IgD-negative memory B cell (primary cell): Measurements from ENCODE around the gene CNTNAP4. TPM values are rescaled to one million over a fixed set of nuclear protein-coding genes. Genes with fewer than 3 reads are reported as not detected.

Experiments used
- H3K27ac Mint-ChIP-seq, 3 donors: one replicate each; pipeline ENCODE4 v1.8.0; 2020 to 2022; ENCODE audit warnings: mild to moderate bottlenecking in 3 of 3, mixed read lengths in 3 of 3, moderate library complexity in 1 of 3
- H3K27me3 Mint-ChIP-seq: one replicate; pipeline ENCODE4 v1.8.0; 2021; ENCODE audit warnings: mixed read lengths
- H3K36me3 Mint-ChIP-seq: one replicate; pipeline ENCODE4 v1.8.0; 2020; ENCODE audit warnings: mild to moderate bottlenecking, mixed read lengths
- H3K4me1 Mint-ChIP-seq, 3 donors: one replicate each; pipeline ENCODE4 v1.8.0; 2020 to 2022; ENCODE audit warnings: mixed read lengths in 3 of 3, mild to moderate bottlenecking in 1 of 3
- H3K4me3 Mint-ChIP-seq, 4 donors: one replicate each; pipeline ENCODE4 v1.8.0; 2020 to 2022; ENCODE audit warnings: mild to moderate bottlenecking in 4 of 4, mixed read lengths in 4 of 4, moderate library complexity in 3 of 4
- H3K9me3 Mint-ChIP-seq, 3 donors: one replicate each; pipeline ENCODE4 v1.8.0; 2020 to 2021; ENCODE audit warnings: mixed read lengths in 3 of 3, mild to moderate bottlenecking in 1 of 3
- polyA plus RNA-seq: library from polyadenylated mRNA; unstranded; fragments of 300-500 nt; fragmentation: Illumina TruSeq; gene quantifications from one replicate; pipeline ENCODE4 v1.2.3, GENCODE V29; 2021

The CNTNAP4 gene
- polyA plus RNA-seq, 1 donor from 2014 or later: not detected

GRCh38 chr16:76396977-76397376 lies 119.8 kb downstream of the CNTNAP4 start:
- H3K27me3 Mint-ChIP-seq: no peaks in the 10 kb centered on the region
- H3K4me1 Mint-ChIP-seq: no peaks in the 10 kb centered on the region
- peaks cover 0 to 4% (median 1%) of the 10 kb centered on the region in 3 donors for H3K9me3 Mint-ChIP-seq
- no peak overlapping the region for H3K4me3 Mint-ChIP-seq
- H3K36me3 Mint-ChIP-seq: no peaks in the 10 kb centered on the region
- H3K27ac Mint-ChIP-seq: no peak overlapping the region

- no peaks in the 10 kb centered on the region for H3K36me3 Mint-ChIP-seq
- no peaks in the 10 kb centered on the region for H3K27me3 Mint-ChIP-seq
- H3K4me3 Mint-ChIP-seq: no peak overlapping the region
- no peak overlapping the region for H3K27ac Mint-ChIP-seq
- peaks cover 0 to 5% (median 0%) of the 10 kb centered on the region in 3 donors for H3K9me3 Mint-ChIP-seq
- no peaks in the 10 kb centered on the region for H3K4me1 Mint-ChIP-seq
Measured at GRCh38 chr16:76409706-76410105, 132.5 kb downstream of the CNTNAP4 start.

DNA sequence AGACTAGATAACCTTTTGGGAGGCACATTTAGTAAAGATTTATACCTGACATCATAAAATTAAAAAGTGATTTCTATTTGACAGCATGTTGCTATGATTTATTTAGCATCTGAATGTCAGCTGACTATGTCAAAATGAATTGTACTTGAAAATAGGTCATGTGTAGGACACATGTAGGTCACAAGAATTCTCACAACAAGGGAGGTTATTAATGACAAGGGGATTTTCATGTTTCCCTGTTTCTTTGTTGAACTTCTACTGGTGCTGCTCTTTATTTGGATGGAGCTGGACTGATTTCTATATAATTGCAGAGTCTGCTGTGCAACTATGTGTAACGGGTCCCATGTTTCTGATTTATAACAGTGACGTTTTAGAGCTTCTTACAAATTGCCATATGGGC lies 144.4 kb downstream of the CNTNAP4 start:
- Mint-ChIP-seq H3K4me3 (no peak overlapping the region), H3K27me3 (no peaks in the 10 kb centered on the region), H3K9me3 (peaks cover 1 to 9% (median 8%) of the 10 kb centered on the region in 3 donors), H3K36me3 (no peaks in the 10 kb centered on the region), H3K4me1 (no peaks in the 10 kb centered on the region), H3K27ac (no peak overlapping the region)

GRCh38 chr16:76428858-76429257 lies 151.7 kb downstream of the CNTNAP4 start:
- H3K9me3 Mint-ChIP-seq: peaks cover 0 to 6% (median 3%) of the 10 kb centered on the region in 3 donors
- no peaks in the 10 kb centered on the region for H3K27me3 Mint-ChIP-seq
- H3K4me1 Mint-ChIP-seq: no peaks in the 10 kb centered on the region
- H3K27ac Mint-ChIP-seq: no peak overlapping the region
- H3K36me3 Mint-ChIP-seq: no peaks in the 10 kb centered on the region
- no peak overlapping the region for H3K4me3 Mint-ChIP-seq

DNA sequence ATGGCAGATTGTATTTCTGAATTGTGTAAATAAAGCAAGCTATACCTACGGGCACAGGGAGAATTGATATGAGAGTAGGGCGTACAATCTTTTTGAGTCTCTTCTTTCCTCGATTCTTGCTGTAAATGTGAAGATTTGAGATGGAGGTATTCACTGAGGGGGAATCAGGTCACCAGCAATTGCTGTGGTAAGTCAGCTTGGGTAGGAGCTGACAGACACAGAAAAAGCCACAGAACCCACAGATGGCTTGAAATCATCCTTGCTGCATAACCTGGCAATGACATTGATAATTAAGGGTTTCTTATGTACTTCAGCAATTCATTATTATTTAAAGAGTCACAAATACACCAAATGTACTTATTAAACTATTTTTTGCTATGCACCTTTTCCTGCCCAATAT lies 164.2 kb downstream of the CNTNAP4 start:
- Mint-ChIP-seq H3K27me3 (no peaks in the 10 kb centered on the region), H3K9me3 (peaks cover 0 to 2% (median 0%) of the 10 kb centered on the region in 3 donors), H3K36me3 (no peaks in the 10 kb centered on the region), H3K27ac (no peak overlapping the region), H3K4me3 (no peak overlapping the region), H3K4me1 (no peaks in the 10 kb centered on the region)

DNA sequence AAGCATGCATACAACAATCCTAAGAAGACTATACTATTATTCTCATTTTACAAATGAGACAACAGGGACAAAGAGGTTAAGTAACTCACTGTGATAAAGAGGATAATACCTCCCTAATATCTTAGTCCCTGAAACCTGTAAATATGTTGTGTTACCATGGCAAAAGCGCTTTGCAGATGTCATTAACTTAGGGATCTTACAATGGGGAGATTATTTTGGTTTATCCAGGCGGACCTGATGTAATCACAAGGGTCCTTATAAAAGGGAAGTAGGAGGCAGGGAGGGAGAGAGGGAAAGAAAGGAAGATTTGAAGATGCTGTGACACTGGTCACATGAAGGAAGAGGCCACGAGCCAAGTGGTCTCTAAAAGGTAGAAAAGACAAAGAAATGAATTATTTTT lies 164.7 kb downstream of the CNTNAP4 start:
- H3K4me1 Mint-ChIP-seq: no peaks in the 10 kb centered on the region
- no peak overlapping the region for H3K4me3 Mint-ChIP-seq
- no peaks in the 10 kb centered on the region for H3K27me3 Mint-ChIP-seq
- H3K36me3 Mint-ChIP-seq: no peaks in the 10 kb centered on the region
- no peak overlapping the region for H3K27ac Mint-ChIP-seq
- H3K9me3 Mint-ChIP-seq: peaks cover 0 to 2% (median 0%) of the 10 kb centered on the region in 3 donors

DNA sequence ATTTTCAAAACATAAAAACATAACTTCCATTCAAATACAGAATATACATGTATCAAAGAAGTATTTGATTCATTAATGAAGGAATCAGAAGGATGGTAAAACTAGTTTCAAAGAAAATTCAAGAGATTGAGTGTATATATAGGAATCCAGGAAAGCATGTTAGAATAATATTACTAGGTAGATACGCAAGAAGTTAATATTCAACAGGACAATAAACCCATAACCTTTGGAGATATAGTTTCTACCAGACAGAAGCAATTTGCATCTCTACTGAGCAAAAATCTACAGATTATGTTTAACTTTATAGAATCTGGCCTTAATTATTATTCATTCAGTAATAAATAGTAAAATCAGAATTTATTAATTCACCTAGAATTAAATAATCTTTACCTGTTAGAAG lies 166.8 kb downstream of the CNTNAP4 start:
- H3K4me1 Mint-ChIP-seq: no peaks in the 10 kb centered on the region

DNA sequence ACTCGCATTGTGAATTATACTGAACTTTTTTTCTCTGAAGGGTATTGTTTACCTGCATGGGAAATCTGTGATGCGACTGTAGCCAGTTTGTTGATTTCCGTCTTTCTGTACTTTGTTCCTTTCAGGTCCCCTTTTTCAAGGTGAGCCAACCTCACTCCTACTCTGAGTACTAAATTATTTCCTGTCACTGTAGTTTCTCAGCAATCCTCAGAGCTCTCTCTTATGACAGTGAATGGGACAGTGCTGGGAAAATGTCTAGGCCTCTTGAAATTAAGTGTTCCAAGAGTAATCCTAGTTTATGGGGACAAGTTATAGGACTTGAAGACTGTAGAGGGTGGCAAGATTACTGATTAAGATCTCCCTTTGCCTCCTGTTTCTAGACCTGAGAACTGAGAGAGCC lies 167.6 kb downstream of the CNTNAP4 start:
- H3K36me3 Mint-ChIP-seq: no peaks in the 10 kb centered on the region
- peaks cover 0 to 2% (median 0%) of the 10 kb centered on the region in 3 donors for H3K9me3 Mint-ChIP-seq
- H3K4me1 Mint-ChIP-seq: no peaks in the 10 kb centered on the region
- H3K4me3 Mint-ChIP-seq: no peak overlapping the region
- H3K27ac Mint-ChIP-seq: no peak overlapping the region
- no peaks in the 10 kb centered on the region for H3K27me3 Mint-ChIP-seq

More for the DNA sequence above, 166.8 kb downstream of the CNTNAP4 start:
- H3K36me3 Mint-ChIP-seq: no peaks in the 10 kb centered on the region
- H3K4me3 Mint-ChIP-seq: no peak overlapping the region
- no peaks in the 10 kb centered on the region for H3K27me3 Mint-ChIP-seq
- no peak overlapping the region for H3K27ac Mint-ChIP-seq
- H3K9me3 Mint-ChIP-seq: peaks cover 0 to 2% (median 0%) of the 10 kb centered on the region in 3 donors

DNA sequence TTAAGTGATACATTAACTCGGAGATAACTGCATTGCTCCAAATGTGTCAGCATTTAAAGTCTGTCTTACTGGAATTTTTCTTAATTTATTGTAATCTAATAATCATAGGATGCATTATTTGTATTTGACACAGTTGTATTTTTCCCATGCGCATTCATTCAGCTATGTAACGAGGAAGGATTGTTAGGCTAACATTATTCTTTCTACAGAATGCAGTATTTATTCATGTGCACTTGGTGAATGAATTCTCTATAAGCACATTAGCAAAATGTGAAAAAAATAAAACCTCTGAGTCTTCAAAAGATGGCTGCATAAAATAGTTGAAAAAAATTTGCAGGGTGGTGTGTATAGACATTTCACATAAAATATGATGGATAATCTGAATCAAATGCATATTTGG lies 168.6 kb downstream of the CNTNAP4 start:
- Mint-ChIP-seq H3K27me3 (no peaks in the 10 kb centered on the region), H3K9me3 (peaks cover 0 to 2% (median 0%) of the 10 kb centered on the region in 3 donors), H3K4me3 (no peak overlapping the region), H3K27ac (no peak overlapping the region), H3K36me3 (no peaks in the 10 kb centered on the region), H3K4me1 (no peaks in the 10 kb centered on the region)

GRCh38 chr16:76446251-76446650 lies 169.1 kb downstream of the CNTNAP4 start:
- Mint-ChIP-seq H3K4me3 (no peak overlapping the region), H3K27me3 (no peaks in the 10 kb centered on the region), H3K27ac (no peak overlapping the region), H3K9me3 (peaks cover 0 to 2% (median 0%) of the 10 kb centered on the region in 3 donors), H3K36me3 (no peaks in the 10 kb centered on the region), H3K4me1 (no peaks in the 10 kb centered on the region)

DNA sequence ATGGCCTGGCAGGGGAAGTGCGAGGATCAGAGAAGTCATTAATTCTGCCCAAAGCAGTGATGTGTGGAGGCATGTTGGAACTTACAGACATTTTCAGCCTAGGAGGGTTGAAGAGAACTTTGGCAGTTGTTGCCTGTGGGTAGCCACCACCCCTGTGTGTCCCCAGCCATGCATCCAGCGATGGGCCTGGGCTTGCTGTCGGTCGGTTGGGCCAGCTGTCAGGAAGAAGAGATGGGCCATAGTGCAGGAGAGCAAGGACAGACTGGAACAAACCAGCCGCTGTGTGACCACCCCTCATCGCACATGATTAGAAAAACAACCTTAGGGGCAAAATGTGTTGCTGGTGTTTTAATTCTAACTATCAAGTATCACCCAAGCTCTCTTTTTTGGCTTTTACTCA lies 173.7 kb downstream of the CNTNAP4 start:
- Mint-ChIP-seq H3K4me1 (no peaks in the 10 kb centered on the region), H3K36me3 (no peaks in the 10 kb centered on the region), H3K4me3 (no peak overlapping the region), H3K27ac (no peak overlapping the region), H3K9me3 (peaks cover 0 to 5% (median 0%) of the 10 kb centered on the region in 3 donors), H3K27me3 (no peaks in the 10 kb centered on the region)

GRCh38 chr16:76455257-76455656 lies 178.1 kb downstream of the CNTNAP4 start:
- peaks cover 0 to 5% (median 2%) of the 10 kb centered on the region in 3 donors for H3K9me3 Mint-ChIP-seq
- H3K36me3 Mint-ChIP-seq: no peaks in the 10 kb centered on the region
- peaks cover 0 to 1% (median 0%) of the 10 kb centered on the region in 3 donors for H3K4me1 Mint-ChIP-seq
- no peak overlapping the region for H3K4me3 Mint-ChIP-seq
- H3K27me3 Mint-ChIP-seq: no peaks in the 10 kb centered on the region
- no peak overlapping the region for H3K27ac Mint-ChIP-seq

- Mint-ChIP-seq H3K4me1 (peaks cover 0 to 1% (median 0%) of the 10 kb centered on the region in 3 donors), H3K27me3 (no peaks in the 10 kb centered on the region), H3K4me3 (no peak overlapping the region), H3K36me3 (no peaks in the 10 kb centered on the region), H3K9me3 (peaks cover 0 to 5% (median 2%) of the 10 kb centered on the region in 3 donors), H3K27ac (no peak overlapping the region)
Measured at GRCh38 chr16:76456016-76456415, 178.8 kb downstream of the CNTNAP4 start.

- Mint-ChIP-seq H3K4me1 (peaks cover 0 to 1% (median 0%) of the 10 kb centered on the region in 3 donors), H3K27me3 (no peaks in the 10 kb centered on the region), H3K36me3 (no peaks in the 10 kb centered on the region), H3K9me3 (peaks cover 2 to 5% (median 2%) of the 10 kb centered on the region in 3 donors), H3K4me3 (no peak overlapping the region), H3K27ac (no peak overlapping the region)
Measured at GRCh38 chr16:76459111-76459510, 181.9 kb downstream of the CNTNAP4 start.

DNA sequence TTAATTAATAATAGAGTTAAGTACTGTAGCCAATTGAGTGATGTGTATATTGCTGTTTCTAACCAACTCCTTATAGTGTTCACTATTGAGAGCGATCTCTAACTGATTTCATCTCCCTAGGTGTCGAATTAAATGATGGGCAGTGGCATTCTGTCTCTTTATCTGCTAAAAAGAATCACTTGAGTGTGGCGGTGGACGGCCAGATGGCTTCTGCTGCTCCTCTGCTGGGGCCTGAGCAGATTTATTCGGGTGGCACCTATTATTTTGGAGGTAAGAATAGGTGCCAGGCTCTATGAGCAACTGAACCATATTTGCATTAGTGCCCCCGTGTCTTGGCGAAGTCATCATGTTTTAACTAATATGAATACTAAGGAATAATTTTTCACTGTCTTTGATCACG lies 184.6 kb downstream of the CNTNAP4 start:
- no peak overlapping the region for H3K27ac Mint-ChIP-seq
- H3K36me3 Mint-ChIP-seq: no peaks in the 10 kb centered on the region
- H3K9me3 Mint-ChIP-seq: peaks cover 0 to 2% (median 2%) of the 10 kb centered on the region in 3 donors
- no peaks in the 10 kb centered on the region for H3K4me1 Mint-ChIP-seq
- H3K27me3 Mint-ChIP-seq: no peaks in the 10 kb centered on the region
- H3K4me3 Mint-ChIP-seq: no peak overlapping the region

- Mint-ChIP-seq H3K4me1 (no peaks in the 10 kb centered on the region), H3K27me3 (no peaks in the 10 kb centered on the region), H3K9me3 (peaks cover 0 to 2% (median 0%) of the 10 kb centered on the region in 3 donors), H3K36me3 (no peaks in the 10 kb centered on the region), H3K4me3 (no peak overlapping the region), H3K27ac (no peak overlapping the region)
Measured at GRCh38 chr16:76464955-76465620, 187.9 kb downstream of the CNTNAP4 start.
